ENCODE results near the gene PNMA3. TPM values are rescaled to one million over a fixed set of nuclear protein-coding genes. Genes with fewer than 3 reads are reported as not detected.

Gene PNMA3
- total and polyA plus RNA-seq, 2 of the 4 experiments (the other 2 are of a cell fraction) = 0.03 TPM; not detected in 1

- Histone ChIP-seq H3K56ac (ENCODE audit: extremely low read depth, insufficient read depth, low read length) (no peak overlapping the region), H2BK15ac (ENCODE audit: low read depth, low read length) (no peak overlapping the region), H2AFZ (replicated peaks; ENCODE audit: low read length, poor library complexity) (no peak overlapping the region), H2BK5ac (ENCODE audit: low read depth, low read length, poor library complexity, severe bottlenecking) (no peak overlapping the region), H2AK9ac (replicated peaks; ENCODE audit: low read depth, low read length, poor library complexity) (no peak overlapping the region), H3K36me3 (ENCODE audit: control insufficient read depth, insufficient read depth, low read length) (no peaks in the 10 kb centered on the region), H4K8ac (ENCODE audit: low read depth in 2 of 2, low read length in 2 of 2) (no peak overlapping the region), H3K9ac (ENCODE audit: low read depth, low read length) (no peak overlapping the region), H3K9me1 (ENCODE audit: insufficient read depth, low read length) (no peaks in the 10 kb centered on the region), H3K23ac (ENCODE audit: low read depth, low read length) (no peak overlapping the region), H2AK5ac (ENCODE audit: low read depth, low read length) (no peak overlapping the region), H3K27ac (ENCODE audit: insufficient read depth, low read length) (no peak overlapping the region), H3K9me3 (ENCODE audit: control insufficient read depth, insufficient read depth, low read length) (no peaks in the 10 kb centered on the region), H3K4me2 (ENCODE audit: low read depth, low read length) (no peak overlapping the region), H3K18ac (ENCODE audit: low read depth, low read length) (no peak overlapping the region), H3K4me3 (ENCODE audit: insufficient read depth, low read depth, low read length) (no peak overlapping the region), H2BK120ac (ENCODE audit: low read depth, low read length) (no peak overlapping the region), H4K20me1 (ENCODE audit: insufficient read depth, low read length) (no peaks in the 10 kb centered on the region), H3K4ac (ENCODE audit: low read depth, low read length) (no peak overlapping the region), H4K91ac (ENCODE audit: insufficient read depth, low read depth, low read length) (no peak overlapping the region), H2BK20ac (ENCODE audit: low read depth, low read length) (no peak overlapping the region), H3K4me1 (ENCODE audit: control insufficient read depth, insufficient read depth, low read length) (no peaks in the 10 kb centered on the region), H3K79me1 (ENCODE audit: low read depth in 1 of 2, low read length in 2 of 2) (no peaks in the 10 kb centered on the region), H3K14ac (replicated peaks; ENCODE audit: low read depth, low read length) (no peak overlapping the region), H3K27me3 (ENCODE audit: control insufficient read depth, insufficient read depth, low read length) (no peaks in the 10 kb centered on the region), H4K5ac (ENCODE audit: low read depth, low read length) (no peak overlapping the region)
- no peak for ATAC-seq (ENCODE audit: low read depth)
- POLR2A ChIA-PET (ENCODE audit: unreplicated experiment) = no interaction called here
- dilution Hi-C loops (cut with HindIII; ENCODE audit: low sequenced_read_pairs, unreplicated experiment) (no loop called here), intact Hi-C loops (cut with micrococcal nuclease) (no loop called here), in situ Hi-C loops (cut with MboI; ENCODE audit: low sequenced_read_pairs) (no loop called here)
- BruUV-seq (replicated peaks) = no TSS peak
- no peak for DNase-seq
- CTCF ChIA-PET = no interaction called here
- no CpG with 5 or more reads among the region's 14 CpGs for WGBS, 2 experiments (ENCODE audit: extremely low coverage in 2 of 2, insufficient read length in 1 of 2)
- TF ChIP-seq RAD21 (IDR thresholded peaks at IDR 0.05; ENCODE audit: low read length) = no peak
- no peak for TF ChIP-seq POLR2A (IDR thresholded peaks at IDR 0.05; ENCODE audit: low read depth, low read length)
- TF ChIP-seq MXI1 (IDR thresholded peaks at IDR 0.05; ENCODE audit: borderline replicate concordance, low read depth, low read length) = no peak
- TF ChIP-seq MAZ (IDR thresholded peaks at IDR 0.05; ENCODE audit: borderline replicate concordance, low read depth, low read length) = no peak
- TF ChIP-seq BHLHE40 (IDR thresholded peaks at IDR 0.05; ENCODE audit: low read depth, low read length) = no peak
- TF ChIP-seq NFE2L2 (IDR thresholded peaks at IDR 0.05; ENCODE audit: low read depth, low read length) = no peak
- no peak for TF ChIP-seq SMC3 (IDR thresholded peaks at IDR 0.05; ENCODE audit: low read depth, low read length)
- TF ChIP-seq ELK1 (IDR thresholded peaks at IDR 0.05; ENCODE audit: borderline replicate concordance, low read depth, low read length) = no peak
- no peak for TF ChIP-seq CTCF (conservative IDR thresholded peaks at IDR 0.05; ENCODE audit: low read depth, low read length)
Observed at GRCh38 chrX:153075366-153075765, 19.1 kb downstream of the PNMA3 start.
